IMR-90 (cell line): Measurements from ENCODE around the gene WSB2. TPM values are rescaled to one million over a fixed set of nuclear protein-coding genes. Genes with fewer than 3 reads are reported as not detected.
A peak's percentile ranks its signal among the peaks of the same experiment; 100 is the strongest.

Experiments used
- ATAC-seq: fragments of 200-7000 bp; cut with Tn5 transposase; 2 replicates; pipeline ENCODE4 v1.9.1; 2020; ENCODE audit warnings: low read depth, mild to moderate bottlenecking, moderate library complexity
- BruUV-seq: library from RNA; stranded (reverse); fragments of 400-500 nt; replicated peaks from 2 replicates; lab custom pipeline; 2021; lab: Mats Ljungman, UMichigan
- CTCF ChIA-PET: fragments of 300-600 bp; formaldehyde crosslinking; extraction: SDS; loops from one replicate; lab custom pipeline; 2021; ENCODE audit warnings: antibody characterized with exemption; lab: Yijun Ruan, JAX
- POLR2A ChIA-PET: fragments of 300-600 bp; sonication (Branson Sonifier 250); formaldehyde crosslinking; loops from one replicate; lab custom pipeline; 2022; ENCODE audit warnings: antibody characterized with exemption; ENCODE audit not compliant: unreplicated experiment; lab: Charles Lee
- DNase-seq: peaks from one replicate; pipeline ENCODE4 v3.0.0; 2013
- H2AFZ ChIP-seq: replicated peaks from 2 replicates; pipeline ENCODE3; 2013; ENCODE audit warnings: low read length, mild to moderate bottlenecking; ENCODE audit not compliant: poor library complexity
- H2AK5ac ChIP-seq: 2 replicates; pipeline ENCODE4 v1.6.1; 2013; ENCODE audit warnings: low read depth, low read length, inconsistent platforms
- H2AK9ac ChIP-seq: replicated peaks from 2 replicates; pipeline ENCODE3; 2013; ENCODE audit warnings: mild to moderate bottlenecking, low read depth, low read length, moderate library complexity; ENCODE audit not compliant: poor library complexity
- H2BK120ac ChIP-seq: 2 replicates; pipeline ENCODE4 v1.6.1; 2013; ENCODE audit warnings: low read depth, low read length, inconsistent platforms
- H2BK15ac ChIP-seq: 3 replicates; pipeline ENCODE4 v1.6.1; 2013; ENCODE audit warnings: low read depth, low read length, inconsistent platforms
- H2BK20ac ChIP-seq: 2 replicates; pipeline ENCODE4 v1.6.1; 2013; ENCODE audit warnings: low read depth, mild to moderate bottlenecking, inconsistent platforms, low read length, moderate library complexity
- H2BK5ac ChIP-seq: 2 replicates; pipeline ENCODE4 v1.6.1; 2013; ENCODE audit warnings: mild to moderate bottlenecking, low read depth, low read length, inconsistent platforms; ENCODE audit not compliant: poor library complexity, severe bottlenecking
- H3K14ac ChIP-seq: replicated peaks from 2 replicates; pipeline ENCODE4 v1.6.1; 2013; ENCODE audit warnings: low read depth, low read length, inconsistent platforms
- H3K18ac ChIP-seq: 2 replicates; pipeline ENCODE4 v1.6.1; 2013; ENCODE audit warnings: low read depth, low read length, control low read depth
- H3K23ac ChIP-seq: 2 replicates; pipeline ENCODE4 v1.6.1; 2013; ENCODE audit warnings: low read depth, low read length, inconsistent platforms
- H3K27ac ChIP-seq: 2 replicates; pipeline ENCODE4 v1.5.1; 2013; ENCODE audit warnings: mild to moderate bottlenecking, control low read depth, low read length; ENCODE audit not compliant: insufficient read depth
- H3K27me3 ChIP-seq: 2 replicates; pipeline ENCODE4 v1.6.1; 2013; ENCODE audit warnings: low read length; ENCODE audit not compliant: control insufficient read depth, insufficient read depth
- H3K36me3 ChIP-seq: 2 replicates; pipeline ENCODE4 v1.6.1; 2013; ENCODE audit warnings: low read length, mixed read lengths; ENCODE audit not compliant: control insufficient read depth, insufficient read depth
- H3K4ac ChIP-seq: 2 replicates; pipeline ENCODE4 v1.6.1; 2013; ENCODE audit warnings: low read depth, low read length, inconsistent platforms
- H3K4me1 ChIP-seq: 2 replicates; pipeline ENCODE4 v1.6.1; 2013; ENCODE audit warnings: low read length, mixed read lengths; ENCODE audit not compliant: control insufficient read depth, insufficient read depth
- H3K4me2 ChIP-seq: 2 replicates; pipeline ENCODE4 v1.6.1; 2013; ENCODE audit warnings: low read depth, mild to moderate bottlenecking, control low read depth, low read length, moderate library complexity
- H3K4me3 ChIP-seq: 2 replicates; pipeline ENCODE4 v1.5.1; 2013; ENCODE audit warnings: low read depth, mild to moderate bottlenecking, control low read depth, low read length, moderate library complexity; ENCODE audit not compliant: insufficient read depth
- H3K56ac ChIP-seq: 2 replicates; pipeline ENCODE4 v1.6.1; 2013; ENCODE audit warnings: low read length, inconsistent platforms; ENCODE audit not compliant: insufficient read depth; ENCODE audit errors: extremely low read depth
- H3K79me1 ChIP-seq, 2 experiments: 2 replicates each; pipeline ENCODE4 v1.6.1; 2013; ENCODE audit warnings: low read length in 2 of 2, inconsistent platforms in 1 of 2, low read depth in 1 of 2
- H3K9ac ChIP-seq: 2 replicates; pipeline ENCODE4 v1.6.1; 2013; ENCODE audit warnings: low read depth, low read length, control low read depth
- H3K9me1 ChIP-seq: 2 replicates; pipeline ENCODE4 v1.6.1; 2013; ENCODE audit warnings: low read length, inconsistent platforms; ENCODE audit not compliant: insufficient read depth
- H3K9me3 ChIP-seq: 2 replicates; pipeline ENCODE4 v1.6.1; 2013; ENCODE audit warnings: low read length; ENCODE audit not compliant: control insufficient read depth, insufficient read depth
- H4K20me1 ChIP-seq: 2 replicates; pipeline ENCODE4 v1.6.1; 2013; ENCODE audit warnings: low read length, inconsistent platforms; ENCODE audit not compliant: insufficient read depth
- H4K5ac ChIP-seq: 2 replicates; pipeline ENCODE4 v1.6.1; 2013; ENCODE audit warnings: mild to moderate bottlenecking, low read depth, low read length, control low read depth
- H4K8ac ChIP-seq, 2 experiments: 2 replicates each; pipeline ENCODE4 v1.6.1; 2013; ENCODE audit warnings: low read depth in 2 of 2, low read length in 2 of 2, control low read depth in 1 of 2, inconsistent platforms in 1 of 2
- H4K91ac ChIP-seq: 2 replicates; pipeline ENCODE4 v1.6.1; 2013; ENCODE audit warnings: low read depth, low read length, inconsistent platforms; ENCODE audit not compliant: insufficient read depth
- BHLHE40 ChIP-seq: fragments of 150-350 bp; IDR thresholded peaks from 2 replicates; pipeline ENCODE4 v1.6.1; 2016; ENCODE audit warnings: mild to moderate bottlenecking, low read depth, low read length
- CHD1 ChIP-seq: IDR thresholded peaks from 2 replicates; pipeline ENCODE4 v1.6.1; 2012; ENCODE audit warnings: low read depth, low read length, improper control_type of control experiment
- FOS ChIP-seq: fragments of 150-350 bp; IDR thresholded peaks from 2 replicates; pipeline ENCODE4 v1.6.1; 2016; ENCODE audit warnings: low read depth, low read length
- MAFK ChIP-seq: IDR thresholded peaks from 2 replicates; pipeline ENCODE4 v1.6.1; 2012; ENCODE audit warnings: low read depth, low read length, improper control_type of control experiment
- NFE2L2 ChIP-seq: fragments of 150-350 bp; IDR thresholded peaks from 2 replicates; pipeline ENCODE4 v1.6.1; 2016; ENCODE audit warnings: low read depth, mild to moderate bottlenecking, low read length
- POLR2A ChIP-seq: IDR thresholded peaks from 2 replicates; pipeline ENCODE4 v1.6.1; 2012; ENCODE audit warnings: mild to moderate bottlenecking, low read depth, low read length
- RFX5 ChIP-seq: IDR thresholded peaks from 2 replicates; pipeline ENCODE4 v1.8.0; 2012; ENCODE audit warnings: low read depth, mild to moderate bottlenecking, low read length, moderate library complexity
- USF2 ChIP-seq: fragments of 150-350 bp; IDR thresholded peaks from 2 replicates; pipeline ENCODE4 v1.6.1; 2017; ENCODE audit warnings: mild to moderate bottlenecking, antibody characterized with exemption, low read length, low read depth
- WGBS, 2 experiments: methylation state at CpG; one replicate each; pipeline versions ENCODE4 v1.1.5 to v1.1.7; 2013; ENCODE audit warnings: missing lambda C conversion rate in 2 of 2; ENCODE audit not compliant: insufficient read length in 1 of 2; ENCODE audit errors: extremely low coverage in 2 of 2; 5-methylcytosine and 5-hydroxymethylcytosine counted together
- dilution Hi-C: fragments of 300-500 bp; cut with HindIII; formaldehyde crosslinking; loops from one replicate; pipeline ENCODE4 v1.14.3; 2018; ENCODE audit warnings: low sequenced_read_pairs; ENCODE audit not compliant: unreplicated experiment
- in situ Hi-C: fragments of 300-500 bp; cut with MboI; formaldehyde crosslinking; loops from 3 replicates; pipeline ENCODE4 v1.14.3; 2019; ENCODE audit warnings: low sequenced_read_pairs, inconsistent platforms, mixed read lengths
- intact Hi-C: fragments of 100-400 bp; cut with micrococcal nuclease; formaldehyde crosslinking; loops from 2 replicates; pipeline ENCODE4 v1.10.0; 2022
- polyA plus RNA-seq, 3 experiments: library from polyadenylated mRNA; depleted of rRNA; stranded (reverse); fragments of >200 nt; gene quantifications; 2 replicates each; pipeline ENCODE4 v1.2.3, GENCODE V29; 2012; ENCODE audit warnings: low replicate concordance in 1 of 3
- total RNA-seq: library from RNA; depleted of rRNA; stranded (reverse); fragments of >200 nt; gene quantifications from 2 replicates; pipeline ENCODE4 v1.2.3, GENCODE V29; 2012

WSB2 gene
- total and polyA plus RNA-seq, 2 of the 4 experiments (the other 2 are of a cell fraction): 92.8 to 180 TPM

- POLR2A ChIA-PET: no interaction called here
- dilution Hi-C loops: no loop called here
These were observed 42.2 kb upstream of the WSB2 start for GRCh38 chr12:118103201-118103600.

More at GRCh38 chr12:118103201-118103600, 42.2 kb upstream of the WSB2 start:
- Histone ChIP-seq H3K4ac (peak overlapping the region; percentile 19), H3K14ac (no peak overlapping the region; the same call in 1 of the 2 replicates), H3K36me3 (no peaks in the 10 kb centered on the region), H3K4me3 (peak overlapping the region; percentile 69), H4K5ac (no peak overlapping the region), H3K9ac (peak overlapping the region; percentile 69), H3K27me3 (no peaks in the 10 kb centered on the region), H3K9me3 (no peaks in the 10 kb centered on the region), H3K4me2 (peak overlapping the region; percentile 93), H2AFZ (peak overlapping the region; percentile 98), H3K18ac (no peak overlapping the region), H4K20me1 (no peaks in the 10 kb centered on the region; the same call in 1 of the 2 replicates), H3K9me1 (no peaks in the 10 kb centered on the region), H3K27ac (peak overlapping the region; percentile 68), H2BK5ac (no peak overlapping the region), H2AK9ac (peak overlapping the region; percentile 58), H3K56ac (peak overlapping the region; percentile 30; the same call in 1 of the 2 replicates), H2BK15ac (no peak overlapping the region), H4K8ac (peak overlapping the region in 1 of 2 experiments; percentile 8; a peak in 1 of 4 replicates), H3K79me1 (peaks cover 0 to 16% of the 10 kb centered on the region in 2 experiments; a peak in 1 of 4 replicates), H2AK5ac (no peak overlapping the region), H3K4me1 (0 out of 2 replicates have a peak, but pooled peaks cover 2% of the 10 kb centered on the region), H2BK20ac (no peak overlapping the region), H3K23ac (peak overlapping the region; percentile 31; the same call in 1 of the 2 replicates), H4K91ac (no peak overlapping the region), H2BK120ac (no peak overlapping the region)
- 0% methylated on average over 13 of the region's 32 CpGs; no CpG with 5 or more reads in 1 of the 2 experiments for WGBS, 2 experiments
- TF ChIP-seq CHD1 (no peak), FOS (no peak), NFE2L2 (no peak), MAFK (no peak), RFX5 (no peak), BHLHE40 (0 out of 2 replicates have a peak, but pooled peaks have one; percentile 41), USF2 (no peak; the same call in 1 of the 2 replicates), POLR2A (no peak)
- no peak for ATAC-seq
- peak; percentile 7 for DNase-seq
- CTCF ChIA-PET: interaction anchor here (0.6 kb wide), 1 partner anchor 76 kb away, joined by 3 read pairs; no protein-coding TSS in a partner anchor
- in situ Hi-C loops (no loop called here), intact Hi-C loops (loop anchor here (5.0 kb wide), 1 partner anchor 226 kb away; no protein-coding TSS in a partner anchor)
- no TSS peak for BruUV-seq
